ENCODE measurements around the gene MALRD1.

MALRD1 gene

GRCh38 chr10:19408924-19409323 is 360.3 kb downstream of the MALRD1 start:
- no peak for DNase-seq

- no peak for DNase-seq
Observed at GRCh38 chr10:19411119-19411518, 362.5 kb downstream of the MALRD1 start.

GRCh38 chr10:19412531-19412930 is 363.9 kb downstream of the MALRD1 start:
- peak; percentile 61 to 72 for DNase-seq

- no peak for DNase-seq
Observed at GRCh38 chr10:19416164-19416563, 367.6 kb downstream of the MALRD1 start.

- no peak for DNase-seq
Observed at GRCh38 chr10:19417740-19418139, 369.1 kb downstream of the MALRD1 start.

- no peak for DNase-seq
Observed at GRCh38 chr10:19421674-19422073, 373.1 kb downstream of the MALRD1 start.

- no peak for DNase-seq
Observed at GRCh38 chr10:19426034-19426433, 377.4 kb downstream of the MALRD1 start.

- DNase-seq: no peak
Observed at GRCh38 chr10:19431622-19432351, 383.2 kb downstream of the MALRD1 start.

- no peak for DNase-seq
Observed at GRCh38 chr10:19449860-19450259, 401.3 kb downstream of the MALRD1 start.

GRCh38 chr10:19451356-19451755 is 402.8 kb downstream of the MALRD1 start:
- DNase-seq: no peak

- no peak for DNase-seq
Observed at GRCh38 chr10:19451937-19452336, 403.3 kb downstream of the MALRD1 start.

- DNase-seq: no peak
Observed at GRCh38 chr10:19453967-19454366, 405.4 kb downstream of the MALRD1 start.

GRCh38 chr10:19461588-19461987 is 413.0 kb downstream of the MALRD1 start:
- no peak for DNase-seq

- no peak for DNase-seq
Observed at GRCh38 chr10:19466709-19467108, 418.1 kb downstream of the MALRD1 start.

GRCh38 chr10:19468413-19468812 is 419.8 kb downstream of the MALRD1 start:
- DNase-seq: no peak

- no peak for DNase-seq
Observed at GRCh38 chr10:19469521-19469920, 420.9 kb downstream of the MALRD1 start.

- DNase-seq: no peak
Observed at GRCh38 chr10:19479854-19480253, 431.3 kb downstream of the MALRD1 start.

GRCh38 chr10:19480353-19480752 is 431.8 kb downstream of the MALRD1 start:
- no peak for DNase-seq

- DNase-seq: no peak
Observed at GRCh38 chr10:19483421-19483820, 434.8 kb downstream of the MALRD1 start.

GRCh38 chr10:19488592-19489280 is 440.1 kb downstream of the MALRD1 start:
- DNase-seq: no peak

GRCh38 chr10:19491166-19491565 is 442.6 kb downstream of the MALRD1 start:
- DNase-seq: peak; percentile 57 to 74

- DNase-seq: no peak
Observed at GRCh38 chr10:19493917-19494316, 445.3 kb downstream of the MALRD1 start.

- no peak for DNase-seq
Observed at GRCh38 chr10:19497026-19497425, 448.4 kb downstream of the MALRD1 start.
